T-helper 9 cell (primary cell): ENCODE data around the gene OR4F6.

Source experiments
- DNase-seq: peaks from one replicate; pipeline ENCODE4 v3.0.0-alpha.2; 2020

OR4F6 gene

GRCh38 chr15:101804941-101805340 lies 1.6 kb downstream of the OR4F6 start:
- DNase-seq: no peak

- DNase-seq: no peak
These were observed 2.5 kb downstream of the OR4F6 start for GRCh38 chr15:101805605-101806345.

GRCh38 chr15:101807345-101807945 lies 4.1 kb downstream of the OR4F6 start:
- DNase-seq: no peak

GRCh38 chr15:101808201-101808600 lies 4.9 kb downstream of the OR4F6 start:
- no peak for DNase-seq

- no peak for DNase-seq
These were observed 7.1 kb downstream of the OR4F6 start for GRCh38 chr15:101810456-101810855.

GRCh38 chr15:101810876-101811275 lies 7.6 kb downstream of the OR4F6 start:
- no peak for DNase-seq

GRCh38 chr15:101811902-101812301 lies 8.6 kb downstream of the OR4F6 start, which contains the start of gene OR4F15:
OR4F15 (plus strand) TSS chr15:101812202; CDS start chr15:101818187, 5,985 bp downstream.
- no peak for DNase-seq

- DNase-seq: no peak
These were observed 10.7 kb downstream of the OR4F6 start for GRCh38 chr15:101813803-101814534.

GRCh38 chr15:101820781-101821180 lies 17.5 kb downstream of the OR4F6 start:
- DNase-seq: no peak

- no peak for DNase-seq
These were observed 23.9 kb downstream of the OR4F6 start for GRCh38 chr15:101827257-101827656.

- no peak for DNase-seq
These were observed 25.5 kb downstream of the OR4F6 start for GRCh38 chr15:101828774-101829173.

GRCh38 chr15:101841656-101842055 lies 38.3 kb downstream of the OR4F6 start:
- DNase-seq: no peak

- DNase-seq: no peak
These were observed 41.6 kb downstream of the OR4F6 start for GRCh38 chr15:101844916-101845315.

- DNase-seq: no peak
These were observed 49.0 kb downstream of the OR4F6 start for GRCh38 chr15:101852356-101852755.
